EH (cell line): Measurements from ENCODE around the gene CENPK.
"Not testable (repeated sequence)": the region's sequence is repeated elsewhere in the genome, so short reads cannot be mapped to it uniquely, and the experiment has no call there.

Source experiments
- DNase-seq: peaks from one replicate; pipeline ENCODE4 v3.0.0-alpha.2; 2015; ENCODE audit warnings: low read depth

Gene CENPK, protein sequence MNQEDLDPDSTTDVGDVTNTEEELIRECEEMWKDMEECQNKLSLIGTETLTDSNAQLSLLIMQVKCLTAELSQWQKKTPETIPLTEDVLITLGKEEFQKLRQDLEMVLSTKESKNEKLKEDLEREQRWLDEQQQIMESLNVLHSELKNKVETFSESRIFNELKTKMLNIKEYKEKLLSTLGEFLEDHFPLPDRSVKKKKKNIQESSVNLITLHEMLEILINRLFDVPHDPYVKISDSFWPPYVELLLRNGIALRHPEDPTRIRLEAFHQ

GRCh38 chr5:65562731-65563701 is at the start of gene CENPK, which contains the start of gene PPWD1:
TSS of gene CENPK (minus strand) at chr5:65563168. CDS start at chr5:65554907, 8,261 bp downstream.
TSS of gene PPWD1 (plus strand) at chr5:65563296. CDS start at chr5:65563311, 15 bp downstream.
- DNase-seq: peak; percentile 96

DNA sequence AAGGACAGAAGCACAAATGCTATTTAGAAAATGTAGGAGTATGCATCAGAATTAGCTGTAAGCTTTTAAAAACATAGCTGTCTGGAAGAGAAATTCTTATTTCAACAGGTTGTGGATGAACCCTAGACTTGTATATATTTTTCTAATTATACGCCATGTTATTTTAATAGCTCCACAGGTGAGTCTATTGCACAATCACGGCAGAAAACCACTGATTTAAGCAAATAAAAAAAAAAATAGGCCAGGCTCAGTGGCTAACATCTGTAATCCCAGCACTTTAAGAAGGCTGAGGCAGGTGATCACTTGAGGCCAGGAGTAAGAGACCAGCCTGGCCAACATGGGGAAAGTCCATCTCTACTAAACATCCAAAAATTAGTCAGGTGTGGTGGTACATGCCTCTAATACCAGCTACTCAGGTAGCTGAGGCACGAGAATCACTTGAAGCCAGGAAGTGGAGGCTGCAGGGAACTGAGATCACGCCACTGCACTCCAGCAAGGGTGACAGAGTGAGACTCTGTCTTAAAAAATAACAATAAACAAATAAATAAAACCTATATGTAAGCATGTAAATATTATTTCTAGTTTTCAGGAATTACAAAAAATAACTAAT is 49.4 kb upstream of the CENPK start:
- no peak for DNase-seq

GRCh38 chr5:65611524-65611923 is 48.6 kb upstream of the CENPK start:
- DNase-seq: no peak

DNA sequence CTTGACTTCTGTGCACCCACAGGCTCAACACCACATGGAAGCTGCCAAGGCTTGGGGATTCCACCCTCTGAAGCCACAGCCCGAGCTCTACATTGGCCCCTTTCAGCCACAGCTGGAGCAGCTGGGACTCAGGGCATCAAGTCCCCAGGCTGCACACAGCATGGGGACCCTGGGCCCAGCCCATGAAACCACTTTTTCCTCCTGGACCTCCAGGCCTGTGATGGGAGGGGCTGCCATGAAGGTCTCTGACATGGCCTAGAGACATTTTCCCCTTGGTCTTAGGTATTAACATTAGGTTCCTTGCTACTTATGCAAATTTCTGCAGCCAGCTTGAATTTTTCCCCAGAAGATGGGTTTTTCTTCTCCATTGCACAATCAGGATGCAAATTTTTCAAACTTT is 38.8 kb upstream of the CENPK start:
- not testable (repeated sequence) for DNase-seq

- DNase-seq: no peak
Observed at GRCh38 chr5:65588694-65589093, 25.7 kb upstream of the CENPK start.

- DNase-seq: peak; percentile 14
Observed at GRCh38 chr5:65577141-65577540, 14.2 kb upstream of the CENPK start.

GRCh38 chr5:65570598-65571226 is 7.7 kb upstream of the CENPK start:
- no peak for DNase-seq

DNA sequence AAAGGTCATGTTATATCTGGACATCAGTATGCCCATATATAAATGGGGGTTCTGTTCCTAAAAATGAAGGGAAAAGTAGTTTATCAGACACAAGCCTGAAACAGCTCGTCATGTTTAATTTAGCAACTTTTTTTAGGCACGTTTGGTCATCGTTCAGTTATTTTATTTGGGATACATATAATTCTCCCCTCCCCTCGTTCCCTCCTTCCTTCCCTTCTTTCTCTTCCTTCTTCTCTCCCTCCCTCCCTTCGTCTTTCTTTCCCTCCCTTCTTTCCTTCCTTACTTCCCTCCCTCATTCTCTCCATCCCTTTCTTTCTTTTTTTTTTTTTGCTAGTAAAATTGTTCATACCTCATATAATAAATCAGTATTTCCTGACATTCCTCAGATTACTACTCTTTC is 3.5 kb upstream of the CENPK start:
- DNase-seq: no peak

- DNase-seq: no peak
Observed at GRCh38 chr5:65563777-65564176, 809 bp upstream of the CENPK start.

DNA sequence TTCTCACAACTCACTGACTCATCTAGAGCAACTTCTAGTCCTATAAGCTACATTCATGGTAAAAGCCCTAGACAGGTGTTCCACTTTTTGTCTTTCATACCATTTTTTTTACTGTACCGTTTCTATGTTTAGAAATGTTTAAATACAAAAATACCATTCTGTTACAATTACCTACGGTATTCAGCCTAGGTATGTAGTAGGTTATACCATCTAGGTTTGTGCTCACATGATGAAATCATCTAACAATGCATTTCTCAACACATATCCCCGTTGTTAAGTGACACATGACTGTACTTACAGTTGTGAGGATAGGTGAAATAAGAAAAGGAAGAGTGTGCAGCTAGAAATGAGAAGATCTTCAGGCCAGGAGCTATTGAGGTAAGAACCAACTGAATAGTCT is 6.2 kb downstream of the CENPK start:
- DNase-seq: no peak

DNA sequence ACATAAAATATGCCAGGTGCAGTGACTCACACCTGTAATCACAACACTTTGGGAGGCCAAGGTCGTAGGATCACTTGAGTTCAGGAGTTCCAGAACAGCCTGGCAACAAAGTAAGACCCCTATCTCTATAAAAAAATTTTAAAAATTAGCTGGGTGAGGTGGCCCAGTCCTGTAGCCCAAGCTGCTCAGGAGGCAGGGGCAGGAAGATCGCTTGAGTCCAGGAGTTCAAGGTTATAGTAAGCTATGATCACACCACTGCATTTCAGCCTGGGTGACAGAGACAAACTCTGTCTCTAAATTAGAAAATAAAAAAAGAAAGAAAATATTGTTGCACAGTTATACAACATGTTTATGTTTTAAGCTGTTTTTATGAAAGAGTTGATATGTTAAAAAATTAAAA is 6.8 kb downstream of the CENPK start:
- DNase-seq: no peak

DNA sequence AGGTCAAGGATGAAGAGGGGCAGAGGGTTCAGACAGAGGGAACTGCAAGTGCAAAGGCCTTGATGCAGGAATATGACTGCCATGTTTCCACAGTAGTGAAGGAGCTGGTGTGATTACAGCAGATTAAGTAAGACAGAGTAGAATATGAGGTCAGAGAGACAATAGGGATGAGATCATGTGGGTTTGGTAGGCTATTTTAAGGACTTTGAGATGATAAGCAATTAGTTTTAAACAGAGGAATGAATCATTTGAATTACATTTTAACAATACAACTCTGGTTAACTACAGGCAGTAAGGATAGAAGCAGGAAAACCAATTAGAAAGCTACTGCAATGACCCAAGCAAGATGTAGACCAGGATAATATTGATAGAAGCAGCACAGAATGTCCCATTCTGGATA is 7.7 kb downstream of the CENPK start:
- DNase-seq: peak; percentile 36

DNA sequence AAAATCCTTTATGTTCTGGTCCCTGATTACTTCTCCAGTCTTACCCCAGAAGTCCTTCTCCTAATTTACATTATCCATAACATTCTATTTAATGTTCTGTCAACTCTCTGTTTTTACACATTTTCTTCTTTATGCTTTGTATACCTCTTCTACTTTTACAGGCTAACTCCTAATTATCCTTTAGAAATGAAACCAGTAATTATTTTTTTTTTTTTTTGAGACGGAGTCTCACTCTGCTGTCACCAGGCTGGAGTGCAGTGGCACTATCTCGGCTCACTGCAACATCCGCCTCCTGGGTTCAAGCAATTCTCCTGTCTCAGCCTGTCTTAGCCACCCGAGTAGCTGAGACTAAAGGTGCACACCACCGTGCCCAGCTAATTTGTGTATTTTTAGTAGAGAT is 9.0 kb downstream of the CENPK start:
- DNase-seq: no peak

DNA sequence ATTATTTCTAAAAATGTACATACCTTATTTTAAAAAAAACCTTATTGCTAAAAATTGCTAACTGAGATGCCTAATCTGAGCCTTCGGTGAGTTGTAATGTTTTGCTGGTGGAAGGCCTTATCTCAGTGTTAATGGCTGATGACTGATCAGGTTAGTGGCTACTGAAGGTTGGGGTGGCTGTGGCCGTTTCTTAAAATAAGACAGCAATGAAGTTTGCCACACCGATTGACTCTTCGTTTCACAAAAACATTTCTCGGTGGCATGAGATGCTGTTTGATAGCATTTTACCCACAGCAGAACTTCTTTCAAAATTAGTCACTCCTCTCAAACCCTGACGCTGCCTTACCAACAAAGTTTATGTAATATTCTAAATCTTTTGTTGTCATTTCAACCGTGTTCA is 14.7 kb downstream of the CENPK start:
- no peak for DNase-seq

DNA sequence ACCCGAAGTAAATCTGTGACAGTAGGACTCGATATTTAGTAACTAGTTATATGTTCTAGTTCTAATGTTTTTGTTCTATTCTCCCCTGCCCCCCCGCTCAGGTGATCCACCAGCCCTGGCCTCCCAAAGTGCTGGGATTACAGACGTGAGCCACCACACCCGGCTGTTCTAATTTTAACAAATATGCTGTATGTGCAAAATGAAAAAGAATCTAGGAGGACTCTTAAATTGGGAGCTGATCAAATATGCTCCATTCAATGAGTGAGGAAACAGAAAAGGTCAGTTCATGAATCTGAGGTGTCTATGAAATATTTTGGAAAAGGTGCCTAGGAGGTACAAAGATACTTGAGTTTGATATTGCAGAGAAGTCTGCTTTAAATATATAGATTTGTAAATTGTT is 16.8 kb downstream of the CENPK start:
- DNase-seq: no peak

GRCh38 chr5:65544473-65544872 is 18.5 kb downstream of the CENPK start:
- no peak for DNase-seq

- peak; percentile 1 for DNase-seq
Observed at GRCh38 chr5:65539827-65540226, 23.1 kb downstream of the CENPK start.

DNA sequence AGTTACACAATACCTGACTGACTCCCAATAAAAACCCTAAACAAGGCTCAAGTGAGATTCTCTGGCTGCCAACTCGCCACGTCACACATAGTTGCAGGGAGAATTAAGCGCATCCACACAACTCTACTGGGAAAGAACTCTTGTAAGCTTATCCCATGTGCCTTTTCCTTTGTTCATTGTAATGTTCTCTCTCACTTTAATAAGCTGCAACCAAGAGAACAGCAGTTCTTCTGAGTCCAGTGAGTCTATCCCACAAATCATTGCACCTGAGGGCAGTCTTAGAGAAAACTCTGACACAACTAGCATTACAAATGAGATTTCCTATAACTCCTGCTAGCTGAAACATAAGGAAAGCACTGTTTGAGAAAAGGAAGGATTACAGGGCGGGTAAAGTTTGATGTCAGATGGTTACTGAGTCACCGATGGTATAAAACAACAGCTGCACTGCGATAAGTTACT is 27.4 kb downstream of the CENPK start:
- DNase-seq: peak; percentile 1

GRCh38 chr5:65530904-65531303 is 32.1 kb downstream of the CENPK start:
- DNase-seq: no peak

DNA sequence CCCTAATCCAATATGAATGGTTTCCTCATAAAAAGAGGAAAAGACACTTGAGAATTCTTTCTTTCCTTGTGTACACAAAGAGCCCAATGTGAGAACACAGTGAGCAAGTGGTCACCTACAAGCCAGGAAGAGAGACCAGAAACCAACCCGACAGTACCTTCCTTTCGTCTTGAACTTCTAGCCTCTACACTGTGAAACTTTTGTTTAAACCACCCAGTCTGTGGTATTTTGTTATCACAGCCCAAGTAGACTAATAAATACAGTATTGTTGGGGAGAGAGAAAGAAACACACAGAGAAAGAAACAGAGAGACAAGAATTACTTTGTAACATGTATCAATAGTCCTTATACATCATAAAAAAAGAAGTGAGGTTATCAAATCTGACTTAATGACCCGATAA is 37.2 kb downstream of the CENPK start:
- no peak for DNase-seq

- peak; percentile 38 for DNase-seq
Observed at GRCh38 chr5:65512170-65512937, 50.6 kb downstream of the CENPK start.
